CD14-positive monocyte (primary cell): ENCODE data around the gene CLN5. TPM values are rescaled to one million over a fixed set of nuclear protein-coding genes. Genes with fewer than 3 reads are reported as not detected.
A peak's percentile ranks its signal among the peaks of the same experiment; 100 is the strongest.

Experiments
- DNase-seq, 3 donors: peaks; one replicate each; pipeline ENCODE4 v3.0.0-alpha.2; 2011 to 2022
- H2AFZ ChIP-seq: 2 replicates; pipeline ENCODE4 v1.6.0; 2012; ENCODE audit warnings: mild to moderate bottlenecking, low read depth, low read length, inconsistent platforms; ENCODE audit not compliant: insufficient read depth, poor library complexity, severe bottlenecking
- H3K27ac ChIP-seq, 2 donors: 1 replicate in 1 of 2; 2 replicates in 1 of 2; pipeline ENCODE4 v1.5.1; 2012 to 2013; ENCODE audit warnings: low read length in 2 of 2, control low read depth in 1 of 2, inconsistent platforms in 1 of 2, low read depth in 1 of 2, mild to moderate bottlenecking in 1 of 2
- H3K27me3 ChIP-seq, 2 donors: one replicate each; pipeline versions ENCODE4 v1.6.0 to v1.6.1; 2011 to 2013; ENCODE audit warnings: low read length in 2 of 2; ENCODE audit not compliant: control insufficient read depth in 2 of 2, insufficient read depth in 2 of 2
- H3K36me3 ChIP-seq, 2 donors: replicated peaks in 1 of 2; 1 replicate in 1 of 2; 2 replicates in 1 of 2; pipeline versions ENCODE4 v1.5.1 to v1.6.1; 2012 to 2013; ENCODE audit warnings: low read length in 2 of 2, control low read depth in 1 of 2, inconsistent platforms in 1 of 2, mild to moderate bottlenecking in 1 of 2; ENCODE audit not compliant: insufficient read depth in 2 of 2, control insufficient read depth in 1 of 2
- H3K4me1 ChIP-seq, 2 donors: 1 replicate in 1 of 2; 2 replicates in 1 of 2; pipeline versions ENCODE4 v1.5.1 to v1.6.1; 2012 to 2013; ENCODE audit warnings: low read length in 2 of 2, control low read depth in 1 of 2, inconsistent platforms in 1 of 2, mild to moderate bottlenecking in 1 of 2, moderate library complexity in 1 of 2; ENCODE audit not compliant: insufficient read depth in 2 of 2, control insufficient read depth in 1 of 2
- H3K4me2 ChIP-seq: replicated peaks from 2 replicates; pipeline ENCODE3; 2012; ENCODE audit warnings: low read length, moderate library complexity, mild to moderate bottlenecking; ENCODE audit not compliant: poor library complexity, severe bottlenecking; ENCODE audit errors: extremely low read depth
- H3K4me3 ChIP-seq, 3 experiments: fragments of 200-600 bp in 1 of 3; sonication (generic) in 1 of 3; replicated peaks in 1 of 3; 1 replicate in 2 of 3; 2 replicates in 1 of 3; pipeline ENCODE4 v1.5.1; 2011 to 2013; ENCODE audit warnings: low read length in 3 of 3, mild to moderate bottlenecking in 3 of 3, control low read depth in 2 of 3, low read depth in 2 of 3, inconsistent platforms in 1 of 3, moderate library complexity in 1 of 3
- H3K79me2 ChIP-seq: 2 replicates; pipeline ENCODE4 v1.6.0; 2012; ENCODE audit warnings: mild to moderate bottlenecking, control low read depth, inconsistent platforms, low read length, moderate library complexity; ENCODE audit not compliant: insufficient read depth
- H3K9ac ChIP-seq: 2 replicates; pipeline ENCODE4 v1.6.0; 2017; ENCODE audit warnings: low read length, mild to moderate bottlenecking; ENCODE audit not compliant: insufficient read depth, poor library complexity, severe bottlenecking
- H3K9me3 ChIP-seq, 2 donors: replicated peaks in 1 of 2; 1 replicate in 1 of 2; 2 replicates in 1 of 2; pipeline versions ENCODE4 v1.5.1 to v1.6.1; 2012 to 2013; ENCODE audit warnings: low read length in 2 of 2, control low read depth in 1 of 2; ENCODE audit not compliant: control insufficient read depth in 1 of 2, insufficient read depth in 1 of 2
- H4K20me1 ChIP-seq: 2 replicates; pipeline ENCODE4 v1.6.0; 2012; ENCODE audit warnings: mild to moderate bottlenecking, low read length, control low read depth, moderate library complexity; ENCODE audit not compliant: insufficient read depth
- H3K27ac Mint-ChIP-seq, 7 donors: one replicate each; pipeline ENCODE4 v1.8.0; 2020; ENCODE audit warnings: mild to moderate bottlenecking in 7 of 7, mixed read lengths in 7 of 7, moderate library complexity in 6 of 7, inconsistent platforms in 2 of 7
- H3K27me3 Mint-ChIP-seq, 3 donors: one replicate each; pipeline ENCODE4 v1.8.0; 2021 to 2022; ENCODE audit warnings: low read depth in 3 of 3, mild to moderate bottlenecking in 3 of 3, mixed read lengths in 3 of 3, moderate library complexity in 3 of 3, inconsistent platforms in 1 of 3
- H3K36me3 Mint-ChIP-seq, 2 donors: one replicate each; pipeline ENCODE4 v1.8.0; 2020; ENCODE audit warnings: mixed read lengths in 2 of 2, inconsistent platforms in 1 of 2, mild to moderate bottlenecking in 1 of 2
- H3K4me1 Mint-ChIP-seq: one replicate; pipeline ENCODE4 v1.8.0; 2020; ENCODE audit warnings: mild to moderate bottlenecking, mixed read lengths
- H3K4me3 Mint-ChIP-seq, 2 donors: one replicate each; pipeline ENCODE4 v1.8.0; 2020; ENCODE audit warnings: mild to moderate bottlenecking in 2 of 2, mixed read lengths in 2 of 2, moderate library complexity in 1 of 2
- H3K9me3 Mint-ChIP-seq, 7 donors: one replicate each; pipeline ENCODE4 v1.8.0; 2020 to 2022; ENCODE audit warnings: mixed read lengths in 7 of 7, mild to moderate bottlenecking in 6 of 7, moderate library complexity in 6 of 7, inconsistent platforms in 2 of 7
- CTCF ChIP-seq: fragments of 200-600 bp; IDR thresholded peaks from one replicate; pipeline ENCODE4 v1.8.0; 2022; ENCODE audit warnings: antibody characterized with exemption, mild to moderate bottlenecking
- WGBS: methylation state at CpG from one replicate; pipeline ENCODE4 v1.1.5; 2013; ENCODE audit warnings: missing lambda C conversion rate; ENCODE audit not compliant: insufficient coverage; 5-methylcytosine and 5-hydroxymethylcytosine counted together
- intact Hi-C, 2 donors: fragments of 100-400 bp; cut with micrococcal nuclease; formaldehyde crosslinking; loops; one replicate each; pipeline versions ENCODE4 v1.15.0 to v1.15.1; 2023
- polyA minus RNA-seq: library from RNA; depleted of rRNA, polyadenylated mRNA; stranded (reverse); fragments of >200 nt; gene quantifications from 2 replicates; pipeline ENCODE4 v1.2.3, GENCODE V29; 2012
- polyA plus RNA-seq, 3 donors: library from polyadenylated mRNA; depleted of rRNA in 1 of 3; unstranded in 2 of 3; stranded (reverse) in 1 of 3; fragments of 300-500 nt in 2 of 3; fragments of >200 nt in 1 of 3; fragmentation: Illumina TruSeq in 2 of 3; gene quantifications; 1 replicate in 2 of 3; 2 replicates in 1 of 3; pipeline ENCODE4 v1.2.3, GENCODE V29; 2012 to 2021
- total RNA-seq, 12 experiments: library from RNA in 1 of 12; stranded (reverse) in 1 of 12; fragments of 120-200 nt in 1 of 12; gene quantifications; one replicate each; pipeline ENCODE4 v1.2.4 and lab custom pipeline; 2013 to 2026; ENCODE audit warnings: mixed read lengths in 6 of 12, inconsistent platforms in 1 of 12

The CLN5 gene
- total RNA-seq (2013): 19.7 TPM
- polyA plus RNA-seq (10 to 100 TPM in 2 of 3 donors, 1 to 10 TPM in 1; 9.8 to 22.1 (median 21.5) TPM), polyA minus RNA-seq (11.9 and 16.4 TPM in 2 replicates), total RNA-seq (lab: John Stamatoyannopoulos, UW) (5.4 to 28.2 (median 16.2) reads per million in 11 experiments)

- Histone ChIP-seq H3K9ac (peak within 1 kb of the TSS; percentile 95), H3K27ac (peak within 1 kb of the TSS; percentile 79 to 93), H2AFZ (peak within 1 kb of the TSS; percentile 94), H3K9me3 (no peaks in the 10 kb centered on the region), H3K36me3 (peaks cover 11 to 20% of the 10 kb centered on the region in 2 donors), H3K4me3 (peak within 1 kb of the TSS; percentile 69 to 83 (median 78)), H3K27me3 (no peaks in the 10 kb centered on the region), H3K79me2 (peaks cover 37% of the 10 kb centered on the region), H3K4me1 (peaks cover 14 to 17% of the 10 kb centered on the region in 2 donors), H3K4me2 (peak within 1 kb of the TSS; percentile 95), H4K20me1 (no peaks in the 10 kb centered on the region)
- Mint-ChIP-seq H3K27ac (peak within 1 kb of the TSS; percentile 93 to 99 (median 96)), H3K36me3 (peaks cover 9 to 18% of the 10 kb centered on the region in 2 donors), H3K9me3 (no peaks in the 10 kb centered on the region), H3K27me3 (peaks cover 0 to 7% (median 3%) of the 10 kb centered on the region in 3 donors), H3K4me3 (peak within 1 kb of the TSS; percentile 96 to 99), H3K4me1 (peaks cover 28% of the 10 kb centered on the region)
- WGBS: under 1% methylated on average over 62 of the region's 73 CpGs
- peak; percentile 95 to 96 (median 96) for DNase-seq
- intact Hi-C loops: loop anchor here (5.0 kb wide), 2 partner anchors 105 to 110 kb away; partner anchors contain the start of gene KCTD12 (in 1 of the 2)
- no peak for TF ChIP-seq CTCF
Measured at GRCh38 chr13:76991796-76992547, at the start of gene CLN5. Gene CLN5 (plus strand): TSS chr13:76992081. CDS start chr13:76992099, 18 bp downstream.

- no peaks in the 10 kb centered on the region for H3K27me3 ChIP-seq
- H3K9me3 ChIP-seq: no peaks in the 10 kb centered on the region
- no peak for DNase-seq
- H3K36me3 ChIP-seq: no peaks in the 10 kb centered on the region
- H3K9me3 Mint-ChIP-seq: peaks cover 0 to 4% (median 1%) of the 10 kb centered on the region in 7 donors
- H3K4me3 Mint-ChIP-seq: no peak overlapping the region
- peaks cover 58 to 63% of the 10 kb centered on the region in 2 donors for H3K4me1 ChIP-seq
- no peak overlapping the region for H3K9ac ChIP-seq
- H3K79me2 ChIP-seq: no peaks in the 10 kb centered on the region
- 52% methylated on average over 4 of the region's 4 CpGs for WGBS
- peaks cover 2 to 6% (median 2%) of the 10 kb centered on the region in 3 donors for H3K27me3 Mint-ChIP-seq
- H3K27ac Mint-ChIP-seq: peak overlapping the region in 1 of 7 donors; percentile 17
- no peak overlapping the region for H3K27ac ChIP-seq
- H4K20me1 ChIP-seq: no peaks in the 10 kb centered on the region
- no peak overlapping the region for H2AFZ ChIP-seq
- peaks cover 59% of the 10 kb centered on the region for H3K4me1 Mint-ChIP-seq
- H3K4me2 ChIP-seq: no peak overlapping the region
- H3K36me3 Mint-ChIP-seq: peaks cover 1 to 6% of the 10 kb centered on the region in 2 donors
- intact Hi-C loops: no loop called here
- TF ChIP-seq CTCF: no peak
- no peak overlapping the region for H3K4me3 ChIP-seq
Measured at GRCh38 chr13:76942363-76942762, 49.5 kb upstream of the CLN5 start.
